ENCODE results near the gene TMEM11. TPM values are rescaled to one million over a fixed set of nuclear protein-coding genes. Genes with fewer than 3 reads are reported as not detected.

The TMEM11 gene
- total RNA-seq, 1 donor from 2014 or later = 24.2 TPM

DNA sequence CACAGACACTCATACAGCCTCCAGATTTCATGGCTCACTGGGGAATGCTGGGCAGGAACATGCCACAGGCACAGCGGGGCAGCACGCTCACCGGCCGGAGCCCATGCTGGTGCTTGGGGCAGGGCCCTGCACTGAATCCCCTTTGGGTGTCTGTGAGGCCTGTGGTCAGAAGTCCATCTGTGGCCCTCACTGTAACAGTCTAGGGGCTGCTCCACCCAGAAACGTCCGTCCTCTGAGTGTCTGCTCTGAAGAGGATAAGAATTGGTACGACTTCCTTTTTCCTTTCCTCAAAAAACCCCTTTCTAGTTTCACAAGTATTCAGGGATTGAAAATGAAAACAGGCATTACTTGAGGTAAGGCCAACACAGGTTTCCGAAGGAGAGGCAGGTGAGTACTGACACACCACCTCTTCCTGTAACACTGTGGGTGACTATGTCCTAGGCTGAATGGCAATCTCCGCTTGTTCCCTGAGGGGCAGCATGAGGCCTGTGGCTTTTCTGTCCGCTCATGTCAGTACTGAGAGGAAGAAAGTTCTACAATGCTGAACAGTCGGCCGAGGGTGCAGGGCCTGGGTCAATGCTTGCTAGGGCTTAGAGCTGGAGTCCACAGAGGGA is 42.5 kb downstream of the TMEM11 start:
- Histone ChIP-seq H3K4me3 (no peak overlapping the region), H3K4me1 (peaks cover 35% of the 10 kb centered on the region), H3K27ac (no peak overlapping the region), H3K36me3 (peaks cover 7% of the 10 kb centered on the region), H3K27me3 (no peaks in the 10 kb centered on the region), H3K9me3 (no peaks in the 10 kb centered on the region)
- intact Hi-C loops (cut with DNase I) = no loop called here
- TF ChIP-seq, protein P1, sequence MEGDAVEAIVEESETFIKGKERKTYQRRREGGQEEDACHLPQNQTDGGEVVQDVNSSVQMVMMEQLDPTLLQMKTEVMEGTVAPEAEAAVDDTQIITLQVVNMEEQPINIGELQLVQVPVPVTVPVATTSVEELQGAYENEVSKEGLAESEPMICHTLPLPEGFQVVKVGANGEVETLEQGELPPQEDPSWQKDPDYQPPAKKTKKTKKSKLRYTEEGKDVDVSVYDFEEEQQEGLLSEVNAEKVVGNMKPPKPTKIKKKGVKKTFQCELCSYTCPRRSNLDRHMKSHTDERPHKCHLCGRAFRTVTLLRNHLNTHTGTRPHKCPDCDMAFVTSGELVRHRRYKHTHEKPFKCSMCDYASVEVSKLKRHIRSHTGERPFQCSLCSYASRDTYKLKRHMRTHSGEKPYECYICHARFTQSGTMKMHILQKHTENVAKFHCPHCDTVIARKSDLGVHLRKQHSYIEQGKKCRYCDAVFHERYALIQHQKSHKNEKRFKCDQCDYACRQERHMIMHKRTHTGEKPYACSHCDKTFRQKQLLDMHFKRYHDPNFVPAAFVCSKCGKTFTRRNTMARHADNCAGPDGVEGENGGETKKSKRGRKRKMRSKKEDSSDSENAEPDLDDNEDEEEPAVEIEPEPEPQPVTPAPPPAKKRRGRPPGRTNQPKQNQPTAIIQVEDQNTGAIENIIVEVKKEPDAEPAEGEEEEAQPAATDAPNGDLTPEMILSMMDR (IDR thresholded peaks at IDR 0.05) = no peak
- ATAC-seq = no peak
- no peak for DNase-seq

DNA sequence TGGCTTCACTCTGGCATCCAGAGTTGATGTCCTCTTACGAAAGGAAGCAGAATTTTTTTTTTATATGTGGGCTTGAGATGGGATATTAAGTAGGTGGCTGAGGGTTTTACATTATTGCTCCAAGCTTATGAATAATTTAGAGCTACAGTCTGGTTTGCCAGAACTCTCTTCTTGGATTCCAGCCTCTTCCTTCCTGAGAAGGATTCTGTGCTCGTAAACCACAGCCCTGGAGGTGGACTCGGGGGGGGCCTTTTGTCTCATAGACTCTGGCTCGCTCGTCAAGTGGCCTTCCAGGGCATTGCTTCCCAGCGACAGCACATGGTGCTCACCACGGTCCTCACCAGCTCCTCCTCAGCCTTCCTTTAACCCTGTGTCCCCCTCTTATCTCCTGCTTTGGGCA is 43.2 kb downstream of the TMEM11 start:
- DNase-seq (no peak), ATAC-seq (no peak)
- H3K36me3 ChIP-seq = peaks cover 7% of the 10 kb centered on the region
- TF ChIP-seq, protein P1 (IDR thresholded peaks at IDR 0.05) = no peak
- H3K27ac ChIP-seq = no peak overlapping the region
- intact Hi-C loops (cut with DNase I) = no loop called here
- H3K4me3 ChIP-seq = no peak overlapping the region
- peaks cover 40% of the 10 kb centered on the region for H3K4me1 ChIP-seq
- no peaks in the 10 kb centered on the region for H3K27me3 ChIP-seq
- H3K9me3 ChIP-seq = no peaks in the 10 kb centered on the region

DNA sequence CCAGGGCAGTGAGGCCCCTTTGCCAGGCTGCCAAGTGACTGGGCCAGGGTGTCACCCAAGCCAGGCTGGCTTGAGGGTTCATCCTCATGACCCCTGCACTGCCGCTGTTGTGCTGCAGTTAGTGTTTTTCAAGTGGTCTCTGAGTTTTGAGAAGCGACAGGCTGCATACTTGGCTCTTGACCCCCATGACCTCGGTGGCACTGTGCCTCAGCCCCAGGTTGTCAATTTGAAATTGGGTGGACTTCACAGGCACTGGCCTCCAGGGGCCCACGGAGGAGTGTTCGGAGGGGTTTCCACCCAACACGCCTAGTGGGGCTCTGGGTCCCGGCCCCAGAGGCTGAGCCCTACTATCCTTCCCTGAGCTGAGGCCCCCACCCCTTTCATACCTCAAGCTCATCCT is 44.5 kb downstream of the TMEM11 start:
- DNase-seq (no peak), ATAC-seq (no peak)
- Histone ChIP-seq H3K27ac (no peak overlapping the region), H3K4me1 (peaks cover 47% of the 10 kb centered on the region), H3K9me3 (no peaks in the 10 kb centered on the region), H3K36me3 (peaks cover 7% of the 10 kb centered on the region), H3K4me3 (no peak overlapping the region), H3K27me3 (no peaks in the 10 kb centered on the region)
- TF ChIP-seq, protein P1 (IDR thresholded peaks at IDR 0.05) = no peak
- intact Hi-C loops (cut with DNase I) = loop anchor here (10.0 kb wide), 1 partner anchor 55 kb away; no protein-coding TSS in a partner anchor

DNA sequence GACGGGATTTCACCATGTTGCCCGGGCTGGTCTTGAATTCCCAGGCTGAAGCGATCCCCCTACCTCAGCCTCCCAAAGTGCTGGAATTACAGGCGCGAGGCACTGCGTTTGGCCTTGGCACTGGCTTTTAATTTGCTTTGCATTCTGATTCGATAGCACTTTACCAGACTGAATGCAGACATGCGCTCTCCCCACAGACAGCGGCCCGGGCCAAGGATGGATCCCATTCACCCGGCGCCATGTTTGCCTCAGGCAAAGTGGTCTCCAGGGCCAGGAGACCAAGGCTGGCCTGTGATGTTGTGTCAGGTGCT is 45.5 kb downstream of the TMEM11 start:
- H3K4me3 ChIP-seq = no peak overlapping the region
- peaks cover 7% of the 10 kb centered on the region for H3K36me3 ChIP-seq
- H3K9me3 ChIP-seq = no peaks in the 10 kb centered on the region
- DNase-seq (no peak), ATAC-seq (no peak)
- intact Hi-C loops (cut with DNase I) = loop anchor here (10.0 kb wide), 1 partner anchor 56 kb away; no protein-coding TSS in a partner anchor
- no peaks in the 10 kb centered on the region for H3K27me3 ChIP-seq
- peaks cover 51% of the 10 kb centered on the region for H3K4me1 ChIP-seq
- H3K27ac ChIP-seq = no peak overlapping the region
- TF ChIP-seq, protein P1 (IDR thresholded peaks at IDR 0.05) = no peak

DNA sequence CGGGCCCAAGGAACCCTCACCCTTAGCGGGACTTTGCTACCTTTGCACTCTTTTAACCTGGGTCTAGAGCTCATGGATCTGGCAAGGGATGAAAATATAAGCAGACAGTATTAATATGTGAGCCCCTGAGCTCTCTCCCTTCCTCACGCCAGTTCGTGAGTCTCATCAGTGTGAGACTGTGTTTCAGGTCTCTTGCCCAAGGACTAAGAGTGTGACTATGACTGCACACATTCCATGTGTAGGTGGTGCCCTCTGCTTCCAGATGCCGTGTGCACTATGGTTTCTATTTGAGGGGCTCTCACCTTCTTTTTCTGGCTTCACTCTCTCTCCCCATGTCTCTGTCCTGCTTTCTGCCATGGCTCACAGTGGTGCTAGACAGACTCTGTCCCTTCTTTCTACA is 46.7 kb downstream of the TMEM11 start:
- peak overlapping the region; percentile 60 for H3K27ac ChIP-seq
- H3K4me3 ChIP-seq = no peak overlapping the region
- no peak for DNase-seq
- ATAC-seq = peak; percentile 74
- peaks cover 56% of the 10 kb centered on the region for H3K4me1 ChIP-seq
- H3K9me3 ChIP-seq = no peaks in the 10 kb centered on the region
- TF ChIP-seq, protein P1 (IDR thresholded peaks at IDR 0.05) = no peak
- no peaks in the 10 kb centered on the region for H3K36me3 ChIP-seq
- intact Hi-C loops (cut with DNase I) = loop anchor here (10.0 kb wide), 1 partner anchor 57 kb away; no protein-coding TSS in a partner anchor
- H3K27me3 ChIP-seq = no peaks in the 10 kb centered on the region
